HCT116 (cell line): ENCODE measurements around the gene GET3. TPM values are rescaled to one million over a fixed set of nuclear protein-coding genes. Genes with fewer than 3 reads are reported as not detected.

Experiments used
- ATAC-seq: fragments of 200-7000 bp; cut with Tn5 transposase; 2 replicates; pipeline ENCODE4 v1.9.1; 2020; ENCODE audit warnings: mild to moderate bottlenecking, moderate library complexity
- BruUV-seq: library from RNA; stranded (reverse); fragments of 400-500 nt; replicated peaks from 2 replicates; lab custom pipeline; 2021; lab: Mats Ljungman, UMichigan
- CTCF ChIA-PET: fragments of 300-600 bp; sonication (Branson Sonifier 250); formaldehyde crosslinking; loops from one replicate; lab custom pipeline; 2021; ENCODE audit warnings: antibody characterized with exemption; lab: Charles Lee
- POLR2A ChIA-PET: fragments of 300-600, 350-600 bp; sonication (Branson Sonifier 250); formaldehyde crosslinking; loops from one replicate; lab custom pipeline; 2021; ENCODE audit warnings: antibody characterized with exemption; lab: Charles Lee
- RAD21 ChIA-PET, 2 experiments: fragments of 300-600 bp; sonication (Branson Sonifier 250); formaldehyde crosslinking; loops; one replicate each; lab custom pipeline; 2023; ENCODE audit warnings: low total read pairs in 2 of 2; ENCODE audit not compliant: uncharacterized antibody in 2 of 2, unreplicated experiment in 2 of 2, low non-redundant PET in 1 of 2; lab: Charles Lee
- DNase-seq: peaks from one replicate; pipeline ENCODE4 v3.0.0-alpha.2; 2010; ENCODE audit warnings: low read depth, low spot score
- H2AFZ ChIP-seq: fragments of 200-600 bp; shearing (Covaris generic), sonication (generic); 2 replicates; pipeline ENCODE4 v1.6.1; 2017; ENCODE audit warnings: low read depth, mixed run types, mixed read lengths, antibody characterized with exemption, low read length; ENCODE audit not compliant: poor library complexity, severe bottlenecking
- H3K27ac ChIP-seq: 2 replicates; pipeline ENCODE4 v1.5.1; 2012; ENCODE audit warnings: low read depth, low read length
- H3K27me3 ChIP-seq: fragments of 200-600 bp; sonication (generic); 2 replicates; pipeline ENCODE4 v1.6.1; 2016; ENCODE audit warnings: mixed run types, low read length, mixed read lengths; ENCODE audit not compliant: insufficient read depth
- H3K36me3 ChIP-seq, 2 experiments: fragments of 200-500 bp in 1 of 2; fragments of 200-600 bp in 1 of 2; sonication (Bioruptor generic) in 1 of 2; sonication (generic) in 1 of 2; 2 replicates each; pipeline versions ENCODE4 v1.5.1 to v1.6.1; 2014 to 2016; ENCODE audit warnings: low read length in 2 of 2, inconsistent platforms in 1 of 2, mixed read lengths in 1 of 2, mixed run types in 1 of 2; ENCODE audit not compliant: insufficient read depth in 2 of 2, control insufficient read depth in 1 of 2
- H3K4me1 ChIP-seq, 2 experiments: fragments of 200-600 bp in 1 of 2; sonication (generic) in 1 of 2; 2 replicates each; pipeline versions ENCODE4 v1.5.1 to v1.6.1; 2012 to 2017; ENCODE audit warnings: low read length in 2 of 2, inconsistent platforms in 1 of 2, mild to moderate bottlenecking in 1 of 2, mixed read lengths in 1 of 2, mixed run types in 1 of 2, moderate library complexity in 1 of 2; ENCODE audit not compliant: insufficient read depth in 2 of 2, control insufficient read depth in 1 of 2
- H3K4me2 ChIP-seq: fragments of 200-600 bp; sonication (generic); 2 replicates; pipeline ENCODE4 v1.6.1; 2017; ENCODE audit warnings: mixed run types, low read length, mixed read lengths
- H3K4me3 ChIP-seq, 2 experiments: fragments of 200-600 bp in 1 of 2; sonication (generic) in 1 of 2; replicated peaks in 1 of 2; 2 replicates each; pipeline ENCODE4 v1.5.1; 2011 to 2016; ENCODE audit warnings: low read length in 2 of 2, control low read depth in 1 of 2, low read depth in 1 of 2, mild to moderate bottlenecking in 1 of 2, mixed read lengths in 1 of 2, mixed run types in 1 of 2
- H3K79me2 ChIP-seq: fragments of 200-600 bp; sonication (generic); 2 replicates; pipeline ENCODE4 v1.6.1; 2017; ENCODE audit warnings: mild to moderate bottlenecking, mixed run types, low read length, moderate library complexity, mixed read lengths; ENCODE audit not compliant: insufficient read depth
- H3K9ac ChIP-seq: fragments of 200-600 bp; sonication (generic); 2 replicates; pipeline ENCODE4 v1.6.1; 2016; ENCODE audit warnings: low read length, mixed read lengths
- H3K9me2 ChIP-seq: fragments of 200-600 bp; sonication (generic), shearing (Covaris generic); 2 replicates; pipeline ENCODE4 v1.6.1; 2017; ENCODE audit warnings: mixed run types, mild to moderate bottlenecking, moderate library complexity; ENCODE audit not compliant: insufficient read depth
- H3K9me3 ChIP-seq, 2 experiments: fragments of 200-500 bp in 1 of 2; fragments of 200-600 bp in 1 of 2; sonication (Bioruptor generic) in 1 of 2; sonication (generic) in 1 of 2; 2 replicates each; pipeline ENCODE4 v1.6.1; 2014 to 2017; ENCODE audit warnings: low read length in 2 of 2, mixed read lengths in 2 of 2, inconsistent platforms in 1 of 2, low read depth in 1 of 2, mild to moderate bottlenecking in 1 of 2, mixed run types in 1 of 2, moderate library complexity in 1 of 2; ENCODE audit not compliant: control insufficient read depth in 1 of 2, insufficient read depth in 1 of 2
- H4K20me1 ChIP-seq: fragments of 200-600 bp; sonication (generic), shearing (Covaris generic); 2 replicates; pipeline ENCODE4 v1.6.1; 2017; ENCODE audit warnings: mixed run types, mild to moderate bottlenecking, moderate library complexity; ENCODE audit not compliant: insufficient read depth
- CEBPB ChIP-seq: IDR thresholded peaks from 2 replicates; pipeline ENCODE4 v1.6.1; 2012; ENCODE audit warnings: low read depth
- EGR1 ChIP-seq: IDR thresholded peaks from 2 replicates; pipeline ENCODE4 v1.6.1; 2012; ENCODE audit warnings: low read depth
- ELF1 ChIP-seq: IDR thresholded peaks from 2 replicates; pipeline ENCODE4 v1.6.1; 2012; ENCODE audit warnings: low read depth, borderline replicate concordance
- EZH2 ChIP-seq: fragments of 200-600 bp; sonication (generic); IDR thresholded peaks from 2 replicates; pipeline ENCODE4 v1.6.1; 2017; ENCODE audit warnings: antibody characterized with exemption, mixed run types
- FOSL1 ChIP-seq: IDR thresholded peaks from 2 replicates; pipeline ENCODE4 v1.6.1; 2012; ENCODE audit warnings: low read depth
- JUND ChIP-seq: IDR thresholded peaks from 2 replicates; pipeline ENCODE4 v1.6.1; 2012
- POLR2AphosphoS5 ChIP-seq: IDR thresholded peaks from 2 replicates; pipeline ENCODE4 v1.6.1; 2011; ENCODE audit warnings: mild to moderate bottlenecking, low read depth, low read length, moderate library complexity
- REST ChIP-seq: IDR thresholded peaks from 2 replicates; pipeline ENCODE4 v1.6.1; 2012; ENCODE audit warnings: low read depth
- SRF ChIP-seq: IDR thresholded peaks from 2 replicates; pipeline ENCODE4 v1.6.1; 2012; ENCODE audit warnings: low read depth
- ZBTB33 ChIP-seq: IDR thresholded peaks from 2 replicates; pipeline ENCODE4 v1.6.1; 2011; ENCODE audit warnings: mild to moderate bottlenecking, low read length, moderate library complexity; ENCODE audit not compliant: insufficient replicate concordance; ENCODE audit errors: extremely low read depth
- ZNF274 ChIP-seq: fragments of 200-500 bp; sonication (Bioruptor generic); IDR thresholded peaks from 2 replicates; pipeline ENCODE4 v1.6.1; 2014; ENCODE audit warnings: mild to moderate bottlenecking, low read depth, low read length, inconsistent platforms
- intact Hi-C: fragments of 100-400 bp; cut with micrococcal nuclease; formaldehyde crosslinking; loops from 2 replicates; pipeline ENCODE4 v1.10.0; 2022
- total RNA-seq: library from RNA; stranded (reverse); gene quantifications from one replicate; pipeline ENCODE4 v1.2.1, GENCODE V29; 2021; ENCODE audit not compliant: unreplicated experiment

GET3 gene
- total RNA-seq, 1 experiment from 2014 or later: 77.6 TPM

DNA sequence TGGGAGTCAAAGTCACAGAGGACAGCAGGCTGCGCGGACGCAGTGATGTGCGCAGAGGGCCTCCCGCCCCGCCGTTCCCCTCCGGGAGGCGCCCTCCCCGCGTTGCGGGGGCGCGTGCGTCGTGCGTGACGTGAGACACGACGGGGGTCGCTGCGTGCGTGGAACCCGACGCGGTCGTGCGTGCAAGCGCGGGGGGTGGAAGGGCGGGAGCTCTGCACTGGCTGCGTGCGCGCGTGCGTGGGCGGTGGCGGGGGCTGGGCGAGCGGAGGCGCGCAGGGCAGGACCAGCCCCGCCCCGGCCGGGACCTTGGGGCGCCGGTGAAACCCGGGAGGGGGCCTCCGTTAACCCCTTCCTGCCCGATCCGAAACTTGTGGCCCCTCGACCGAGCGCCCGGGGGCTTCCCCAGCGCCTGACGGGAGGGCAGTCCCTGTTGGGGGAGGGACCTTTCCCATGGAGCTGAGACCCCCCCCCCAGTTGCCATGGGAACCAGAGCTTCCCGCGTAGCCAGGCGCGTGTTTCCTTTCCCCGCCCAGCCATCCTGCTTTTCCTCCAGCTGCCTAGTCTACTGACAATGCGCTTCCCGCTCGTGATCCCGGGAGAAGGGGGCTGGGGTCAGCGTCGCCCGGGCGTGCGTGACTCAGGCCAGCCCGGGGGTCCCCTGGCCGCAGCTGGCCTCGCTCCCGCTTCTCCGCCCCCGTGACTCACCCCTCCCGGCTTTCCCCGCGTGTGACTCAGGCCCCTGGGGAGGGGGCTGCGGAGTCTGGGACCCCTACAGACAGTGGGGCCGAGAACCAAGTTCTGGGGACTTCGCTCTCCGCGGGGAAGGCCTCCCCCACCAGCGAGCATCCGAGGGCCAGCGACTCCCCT is 45.4 kb downstream of the GET3 start:
- H3K36me3 ChIP-seq: no peaks in the 10 kb centered on the region
- TF ChIP-seq JUND (no peak), REST (no peak), ELF1 (no peak), FOSL1 (no peak), SRF (no peak), ZNF274 (no peak), EZH2 (no peak), POLR2AphosphoS5 (no peak), ZBTB33 (no peak), EGR1 (no peak), CEBPB (no peak)
- TF ChIP-seq, all 23 proteins: peak for 0
- H2AFZ ChIP-seq: no peak overlapping the region
- peak; percentile 46 for ATAC-seq
- no peaks in the 10 kb centered on the region for H3K9me2 ChIP-seq
- no peaks in the 10 kb centered on the region for H3K9me3 ChIP-seq
- no peaks in the 10 kb centered on the region for H3K27me3 ChIP-seq
- peak overlapping the region; percentile 43 to 58 for H3K4me3 ChIP-seq
- peak overlapping the region; percentile 89 for H3K27ac ChIP-seq
- peak overlapping the region; percentile 69 for H3K9ac ChIP-seq
- ChIA-PET CTCF (interaction anchor here (1.0 to 1.3 kb wide), 4 partner anchors 9 to 25 kb away, joined by 3 to 5 read pairs (median 4); partner anchors contain the start of gene JUNB), RAD21 (interaction anchor here in 1 of 2 experiments (1.3 kb wide), 1 partner anchor 9 kb away, joined by 4 read pairs; the partner anchor contains the start of gene JUNB), POLR2A (interaction anchor here (1.2 to 3.2 kb wide), 3 partner anchors 10 to 86 kb away, joined by 3 to 39 read pairs (median 3); partner anchors contain the start of genes FBXW9 and JUNB)
- H4K20me1 ChIP-seq: no peaks in the 10 kb centered on the region
- intact Hi-C loops: no loop called here
- no peaks in the 10 kb centered on the region for H3K79me2 ChIP-seq
- H3K4me2 ChIP-seq: peak overlapping the region; percentile 98
- no peak for DNase-seq
- no TSS peak for BruUV-seq
- H3K4me1 ChIP-seq: peaks cover 71 to 89% of the 10 kb centered on the region in 2 experiments
